OCI-LY3 (cell line): ENCODE data around the gene CDH23.
A peak's percentile ranks its signal among the peaks of the same experiment; 100 is the strongest.

Experiments used
- H2AFZ ChIP-seq: fragments of 200-600, 300-600 bp; shearing (Covaris generic); 2 replicates; pipeline ENCODE4 v1.6.0; 2014; ENCODE audit warnings: antibody characterized with exemption, low read depth, low read length
- H3K27ac ChIP-seq: fragments of 200-600, 300-600 bp; sonication (generic); 2 replicates; pipeline ENCODE4 v1.5.1; 2014; ENCODE audit warnings: mild to moderate bottlenecking, low read length, moderate library complexity, mixed read lengths
- H3K27me3 ChIP-seq: fragments of 200-600, 300-600 bp; sonication (generic); 2 replicates; pipeline ENCODE4 v1.6.1; 2014; ENCODE audit warnings: low read depth, low read length, mixed read lengths
- H3K36me3 ChIP-seq: fragments of 200-600, 300-600 bp; sonication (generic); replicated peaks from 2 replicates; pipeline ENCODE3; 2014; ENCODE audit warnings: low read depth, low read length, mixed read lengths
- H3K4me1 ChIP-seq: fragments of 300-600, 200-600 bp; sonication (generic); 2 replicates; pipeline ENCODE4 v1.6.1; 2014; ENCODE audit warnings: low read length, mixed read lengths
- H3K4me2 ChIP-seq: fragments of 200-600, 300-600 bp; sonication (generic); 2 replicates; pipeline ENCODE4 v1.6.1; 2014; ENCODE audit warnings: low read length, mixed read lengths
- H3K4me3 ChIP-seq: fragments of 300-600, 200-600 bp; sonication (generic); 2 replicates; pipeline ENCODE4 v1.5.1; 2014; ENCODE audit warnings: antibody characterized with exemption, mild to moderate bottlenecking, low read length, moderate library complexity
- H3K79me2 ChIP-seq: fragments of 300-600, 200-600 bp; shearing (Covaris generic); 2 replicates; pipeline ENCODE4 v1.6.1; 2014; ENCODE audit warnings: mild to moderate bottlenecking, low read length, mixed read lengths
- H3K9ac ChIP-seq: fragments of 300-600, 200-600 bp; shearing (Covaris generic); 2 replicates; pipeline ENCODE4 v1.6.0; 2014; ENCODE audit warnings: mild to moderate bottlenecking, low read length, moderate library complexity
- H3K9me3 ChIP-seq: fragments of 200-600, 300-600 bp; shearing (Covaris generic); 2 replicates; pipeline ENCODE4 v1.6.1; 2014; ENCODE audit warnings: low read length, mixed read lengths; ENCODE audit not compliant: insufficient read depth
- H4K20me1 ChIP-seq: fragments of 200-600, 300-600 bp; sonication (generic); 2 replicates; pipeline ENCODE4 v1.6.1; 2016; ENCODE audit warnings: low read length, mixed read lengths; ENCODE audit not compliant: insufficient read depth
- CTCF ChIP-seq: fragments of 200-600, 300-600 bp; sonication (generic); IDR thresholded peaks from 2 replicates; pipeline ENCODE4 v1.5.1; 2014; ENCODE audit warnings: antibody characterized with exemption, low read length, low read depth
- EZH2phosphoT487 ChIP-seq: fragments of 200-600 bp; shearing (Covaris generic); IDR thresholded peaks from 2 replicates; pipeline ENCODE4 v1.6.1; 2018; ENCODE audit warnings: antibody characterized with exemption, mixed run types, low read depth

The CDH23 gene

GRCh38 chr10:71368176-71368575, 28.5 kb upstream of the CDH23 start:
- H3K9ac ChIP-seq, result no peak overlapping the region
- TF ChIP-seq CTCF (no peak), EZH2phosphoT487 (no peak)
- no peaks in the 10 kb centered on the region for H3K36me3 ChIP-seq
- H3K4me3 ChIP-seq, result no peak overlapping the region
- no peak overlapping the region for H3K27ac ChIP-seq
- no peaks in the 10 kb centered on the region for H3K79me2 ChIP-seq
- no peak overlapping the region for H2AFZ ChIP-seq
- H4K20me1 ChIP-seq, result no peaks in the 10 kb centered on the region
- H3K4me1 ChIP-seq, result peaks cover 62% of the 10 kb centered on the region
- no peaks in the 10 kb centered on the region for H3K27me3 ChIP-seq
- no peak overlapping the region for H3K4me2 ChIP-seq
- no peaks in the 10 kb centered on the region for H3K9me3 ChIP-seq

- H3K27me3 ChIP-seq, result no peaks in the 10 kb centered on the region
- H4K20me1 ChIP-seq, result no peaks in the 10 kb centered on the region
- H2AFZ ChIP-seq, result no peak overlapping the region
- peak overlapping the region; percentile 23; the same call in 1 of the 2 replicates for H3K27ac ChIP-seq
- H3K9ac ChIP-seq, result no peak overlapping the region
- H3K79me2 ChIP-seq, result no peaks in the 10 kb centered on the region
- H3K4me3 ChIP-seq, result no peak overlapping the region
- H3K36me3 ChIP-seq, result no peaks in the 10 kb centered on the region
- H3K4me2 ChIP-seq, result no peak overlapping the region
- H3K4me1 ChIP-seq, result peaks cover 67% of the 10 kb centered on the region
- no peak for TF ChIP-seq EZH2phosphoT487
- peak; percentile 18; the same call in 1 of the 2 replicates for TF ChIP-seq CTCF
- H3K9me3 ChIP-seq, result no peaks in the 10 kb centered on the region
These were observed 28.1 kb upstream of the CDH23 start for GRCh38 chr10:71368643-71369042.

GRCh38 chr10:71369602-71370001, 27.1 kb upstream of the CDH23 start:
- no peak overlapping the region for H3K4me2 ChIP-seq
- no peak for TF ChIP-seq EZH2phosphoT487
- H3K27me3 ChIP-seq, result no peaks in the 10 kb centered on the region
- no peak overlapping the region for H3K9ac ChIP-seq
- no peaks in the 10 kb centered on the region for H4K20me1 ChIP-seq
- H3K79me2 ChIP-seq, result no peaks in the 10 kb centered on the region
- peaks cover 74% of the 10 kb centered on the region for H3K4me1 ChIP-seq
- H3K27ac ChIP-seq, result no peak overlapping the region
- no peak overlapping the region for H2AFZ ChIP-seq
- H3K36me3 ChIP-seq, result no peaks in the 10 kb centered on the region
- H3K9me3 ChIP-seq, result no peaks in the 10 kb centered on the region
- H3K4me3 ChIP-seq, result no peak overlapping the region

GRCh38 chr10:71370031-71370430, 26.7 kb upstream of the CDH23 start:
- no peak overlapping the region for H2AFZ ChIP-seq
- no peaks in the 10 kb centered on the region for H4K20me1 ChIP-seq
- H3K9ac ChIP-seq, result no peak overlapping the region
- TF ChIP-seq CTCF, result no peak
- TF ChIP-seq EZH2phosphoT487, result no peak
- no peak overlapping the region for H3K27ac ChIP-seq
- no peaks in the 10 kb centered on the region for H3K27me3 ChIP-seq
- no peaks in the 10 kb centered on the region for H3K36me3 ChIP-seq
- H3K9me3 ChIP-seq, result no peaks in the 10 kb centered on the region
- no peak overlapping the region for H3K4me3 ChIP-seq
- H3K79me2 ChIP-seq, result no peaks in the 10 kb centered on the region
- H3K4me1 ChIP-seq, result peaks cover 74% of the 10 kb centered on the region
- H3K4me2 ChIP-seq, result no peak overlapping the region
